NCI-H1694 treated with DMSO at 0.1 percent for 48 hours (cell line): ENCODE data around the gene FNIP2.
"Not testable (repeated sequence)": the region's sequence is repeated elsewhere in the genome, so short reads cannot be mapped to it uniquely, and the experiment has no call there.

ENCODE experiments used
- DNase-seq: peaks from one replicate; lab custom pipeline; 2025; lab: John Stamatoyannopoulos, UW

Gene FNIP2

DNA sequence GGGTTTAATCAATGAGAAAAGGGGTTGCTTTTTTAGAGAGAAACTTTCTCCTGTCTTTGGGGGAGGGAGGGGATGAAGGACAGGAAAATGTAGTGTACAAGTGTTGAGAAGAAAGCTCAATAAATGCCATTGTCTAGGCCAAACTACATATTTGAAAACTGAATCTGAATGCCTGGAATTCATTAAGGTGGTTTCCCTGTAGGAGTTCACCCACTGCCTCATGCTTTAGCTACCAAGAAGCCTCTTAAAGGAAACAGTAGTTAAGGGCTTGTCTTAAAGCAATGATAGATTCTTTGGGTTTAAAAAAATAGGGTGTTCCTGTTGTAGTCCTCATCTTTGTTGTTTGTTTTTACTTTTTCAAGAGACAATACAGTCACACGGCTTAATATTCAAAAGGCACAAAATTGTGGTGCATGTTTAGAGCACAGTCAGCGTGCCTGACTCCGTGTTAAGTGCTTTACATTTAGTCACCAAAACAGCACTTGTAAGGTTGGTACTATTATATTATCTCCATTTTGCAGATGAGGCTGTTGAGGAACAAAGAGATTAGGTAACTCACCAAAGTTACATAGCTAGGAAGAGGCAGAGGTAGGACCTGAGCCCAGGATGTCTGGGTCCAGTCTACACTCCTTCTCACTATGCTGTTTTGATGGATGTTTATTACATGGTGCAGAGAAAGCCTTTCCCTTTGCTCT lies 46.0 kb downstream of the FNIP2 start:
- DNase-seq = no peak

- DNase-seq = no peak
Observed at GRCh38 chr4:158816955-158817354, 48.1 kb downstream of the FNIP2 start.

- no peak for DNase-seq
Observed at GRCh38 chr4:158817562-158818296, 48.9 kb downstream of the FNIP2 start.

GRCh38 chr4:158818560-158819140 lies 49.8 kb downstream of the FNIP2 start:
- DNase-seq = no peak

GRCh38 chr4:158819942-158820786 lies 51.3 kb downstream of the FNIP2 start:
- DNase-seq = no peak

DNA sequence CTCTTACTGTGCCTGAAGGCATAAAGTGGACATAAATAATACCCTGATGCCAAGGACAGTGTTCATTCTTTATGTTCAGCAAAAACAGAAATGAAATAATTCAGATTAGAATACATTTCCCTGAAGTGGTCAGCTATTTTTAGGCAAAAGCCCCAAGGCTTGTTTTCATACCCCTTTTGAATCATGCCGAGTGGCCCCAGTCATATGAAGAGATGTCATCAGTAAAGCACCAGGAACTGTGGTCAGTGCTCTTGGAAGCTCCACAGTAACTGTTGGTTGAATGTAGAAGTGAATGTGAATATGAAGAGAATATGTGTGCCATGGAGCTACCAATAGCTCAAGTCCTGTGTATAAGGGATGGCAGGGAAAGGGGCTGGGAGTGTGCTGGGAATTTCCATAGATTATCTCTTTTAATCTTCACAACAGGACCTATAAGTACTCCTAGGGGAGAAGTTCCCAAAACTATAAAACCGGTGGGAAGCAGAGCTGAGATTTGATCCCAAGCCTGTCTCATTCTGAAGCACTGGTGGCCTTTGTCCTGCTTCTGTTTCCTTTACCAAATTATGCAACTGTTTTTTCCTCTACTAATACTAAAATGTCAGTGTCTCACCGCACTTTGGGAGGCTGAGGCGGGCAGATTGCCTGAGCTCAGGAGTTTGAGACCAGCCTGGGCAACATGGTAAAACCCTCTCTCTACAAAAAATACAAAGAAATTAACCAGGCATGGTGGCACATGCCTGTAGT lies 52.6 kb downstream of the FNIP2 start:
- no peak for DNase-seq

GRCh38 chr4:158822348-158822747 lies 53.5 kb downstream of the FNIP2 start:
- DNase-seq = no peak

- no peak for DNase-seq
Observed at GRCh38 chr4:158823461-158823873, 54.6 kb downstream of the FNIP2 start.

GRCh38 chr4:158824425-158825274 lies 55.8 kb downstream of the FNIP2 start:
- no peak for DNase-seq

- DNase-seq = no peak
Observed at GRCh38 chr4:158825433-158826036, 56.7 kb downstream of the FNIP2 start.

DNA sequence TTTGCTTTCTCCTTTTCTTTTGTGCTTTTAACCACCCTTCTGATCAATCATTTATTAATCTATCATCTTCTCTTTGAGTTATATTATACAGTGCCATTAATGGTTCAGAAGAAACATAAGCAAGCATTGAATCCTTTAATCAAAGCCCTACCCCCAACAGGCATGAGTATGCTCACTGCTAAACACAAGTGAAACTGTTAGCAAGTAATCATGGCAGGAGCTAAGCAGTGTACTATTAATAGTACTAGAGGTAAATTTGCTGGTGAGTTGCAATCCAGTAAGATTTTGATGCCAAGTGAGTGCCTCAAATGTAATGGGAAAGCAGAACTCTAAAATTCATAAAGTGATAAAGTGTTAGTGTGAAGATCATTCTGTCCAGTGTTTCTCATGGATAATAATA lies 57.2 kb downstream of the FNIP2 start:
- DNase-seq = no peak

DNA sequence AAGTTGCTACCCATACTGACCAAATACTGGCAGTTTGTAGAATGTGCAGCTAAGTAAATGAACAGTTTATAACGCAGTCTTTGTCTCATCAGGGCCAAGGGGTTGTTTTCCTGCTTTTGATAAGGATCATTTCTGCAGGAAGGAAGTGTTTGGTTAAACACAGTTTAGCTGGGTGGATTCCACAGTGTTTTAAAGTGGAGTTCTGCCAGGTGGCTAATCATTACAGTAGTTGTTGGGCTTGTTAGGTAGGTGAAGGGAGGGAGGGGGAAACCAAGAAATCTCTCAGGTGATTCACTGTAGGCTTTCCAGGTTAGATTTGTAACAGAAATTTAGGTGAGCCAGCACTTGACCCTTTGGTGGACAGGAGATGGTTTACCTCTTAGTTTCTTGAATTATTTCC lies 58.1 kb downstream of the FNIP2 start:
- no peak for DNase-seq

DNA sequence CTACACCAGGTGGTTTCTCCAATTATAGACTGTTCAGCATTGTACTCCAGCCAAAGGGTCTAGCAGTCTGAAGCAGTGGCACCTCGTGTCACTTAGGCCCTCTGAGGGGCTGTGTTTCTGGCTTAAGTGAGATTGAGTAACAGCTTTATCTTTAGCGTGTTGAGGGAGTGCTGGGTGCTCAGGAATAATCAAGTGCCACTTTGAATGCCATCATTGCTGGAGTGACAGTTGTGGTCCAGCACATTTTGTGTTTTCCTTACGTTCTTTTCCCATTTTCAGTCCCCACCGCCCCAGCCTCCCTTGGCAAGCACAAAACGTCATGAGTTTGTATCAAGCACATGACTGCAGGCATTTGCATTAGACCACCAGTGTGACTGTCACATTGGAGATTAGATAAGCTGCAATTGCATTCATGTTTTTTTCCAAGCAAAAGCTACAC lies 58.7 kb downstream of the FNIP2 start:
- no peak for DNase-seq

DNA sequence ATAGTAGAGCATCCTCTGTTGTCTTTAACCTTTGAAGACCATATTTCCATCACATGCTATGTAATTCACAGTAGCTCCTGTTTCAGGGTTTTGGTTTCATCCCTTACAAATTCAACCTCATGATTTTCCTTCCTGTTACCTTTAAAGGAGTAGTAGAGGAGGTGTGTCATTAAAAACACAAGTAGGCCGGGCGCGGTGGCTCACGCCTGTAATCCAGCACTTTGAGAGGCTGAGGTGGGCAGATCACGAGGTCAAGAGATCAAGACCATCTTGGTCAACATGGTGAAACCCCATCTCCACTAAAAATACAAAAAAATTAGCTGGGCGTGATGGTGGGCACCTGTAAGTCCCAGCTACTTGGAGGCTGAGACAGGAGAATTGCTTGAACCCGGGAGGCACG lies 59.3 kb downstream of the FNIP2 start:
- not testable (repeated sequence) for DNase-seq

DNA sequence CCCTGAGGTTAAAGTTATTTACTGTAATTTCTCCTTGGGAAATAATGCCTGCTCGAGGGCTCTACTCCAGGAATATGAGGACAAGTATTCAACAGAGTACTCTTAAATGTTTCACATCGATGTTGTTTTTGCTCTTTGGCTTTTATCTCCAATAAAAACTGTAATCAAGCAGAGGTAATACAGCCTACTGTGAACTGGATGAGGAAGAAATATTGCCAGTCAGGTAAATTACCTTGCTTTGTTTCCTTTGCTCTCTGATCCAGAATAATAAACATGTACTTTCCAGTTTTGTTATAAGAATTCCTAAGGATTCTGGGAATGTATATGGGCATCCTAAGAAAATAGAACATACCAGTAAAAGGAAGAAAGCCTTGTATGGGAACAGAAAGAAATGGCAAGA lies 60.4 kb downstream of the FNIP2 start:
- DNase-seq = no peak

DNA sequence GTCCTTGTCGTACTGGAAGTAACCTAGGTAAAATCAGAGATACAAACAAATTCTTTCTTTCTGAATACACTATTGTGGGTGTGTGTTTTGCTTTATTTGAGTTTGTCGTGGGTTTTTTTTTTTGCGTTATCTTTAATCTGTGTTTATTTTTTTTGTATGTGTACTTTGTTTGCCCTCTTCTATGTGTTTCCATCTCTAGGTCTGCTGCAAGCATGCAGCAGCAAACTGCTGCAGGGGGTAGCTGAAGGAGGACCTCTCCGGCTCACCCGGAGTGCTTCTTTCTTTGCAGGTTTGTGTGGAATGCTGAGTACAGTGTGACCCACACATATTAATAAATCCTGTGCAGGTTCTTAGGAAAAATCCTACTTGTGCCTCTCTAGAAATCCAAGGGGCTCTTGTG lies 64.8 kb downstream of the FNIP2 start:
- no peak for DNase-seq

DNA sequence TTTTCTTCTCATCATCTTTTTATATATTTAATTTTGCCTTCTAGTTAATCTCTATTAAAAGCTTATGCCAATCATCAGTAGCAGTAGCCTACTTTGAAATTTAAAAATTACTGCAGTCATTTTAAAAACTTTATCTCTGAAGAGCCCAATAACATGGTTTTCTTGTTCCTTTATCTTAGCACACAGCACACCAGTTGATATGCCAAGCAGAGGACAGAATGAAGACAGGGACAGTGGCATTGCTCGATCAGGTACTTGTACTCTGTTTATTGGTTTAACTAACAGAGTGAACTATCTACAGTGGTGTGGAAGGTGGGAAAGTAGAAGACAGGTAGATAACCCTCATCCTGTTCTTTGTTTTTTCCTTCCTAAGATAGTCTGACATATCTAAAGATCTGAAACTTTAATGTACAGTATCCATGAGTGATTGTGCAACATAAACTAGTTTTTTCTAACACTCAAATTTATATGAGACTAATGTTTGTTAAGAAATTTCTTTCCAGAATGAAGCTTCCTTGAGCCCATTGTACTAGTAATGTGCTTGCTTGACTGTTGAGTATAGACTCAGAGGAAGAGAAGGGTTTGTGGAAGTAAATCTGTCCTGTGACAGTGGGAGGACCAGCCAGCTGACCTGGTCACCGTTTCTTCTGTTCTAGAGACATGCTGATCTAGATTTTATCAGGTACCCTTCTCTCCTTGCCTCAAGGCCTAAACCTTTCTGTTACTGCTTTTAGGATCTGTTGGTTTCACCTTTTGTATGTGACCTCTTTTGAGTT lies 66.6 kb downstream of the FNIP2 start:
- no peak for DNase-seq

DNA sequence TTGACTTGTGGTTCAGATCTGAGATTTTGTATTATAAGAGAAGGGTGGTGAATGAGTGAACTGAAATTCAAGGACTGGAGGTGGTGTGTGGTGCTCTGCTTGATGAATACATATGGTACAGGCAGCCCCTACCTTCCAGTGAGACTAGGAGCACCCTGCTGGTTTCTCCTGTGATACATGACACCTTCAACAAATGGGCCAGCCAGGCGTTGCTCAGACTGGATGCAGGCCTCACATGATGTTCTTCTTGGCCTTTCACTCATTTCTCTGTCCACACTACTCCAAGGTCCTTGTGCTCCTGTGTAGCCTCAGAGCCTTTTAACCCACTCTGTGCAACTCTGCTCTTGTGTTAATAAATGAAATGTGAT lies 67.2 kb downstream of the FNIP2 start:
- DNase-seq = no peak

GRCh38 chr4:158836828-158837449 lies 68.1 kb downstream of the FNIP2 start:
- DNase-seq = no peak
